AML-193 (cell line): ENCODE measurements around the gene HOXC5.
"Not testable (repeated sequence)": the region's sequence is repeated elsewhere in the genome, so short reads cannot be mapped to it uniquely, and the experiment has no call there.

Experiments
- DNase-seq, 2 experiments: peaks; one replicate each; lab custom pipeline; 2025; lab: John Stamatoyannopoulos, UW

The HOXC5 gene

GRCh38 chr12:54033980-54034784, 1.3 kb downstream of the HOXC5 start:
- DNase-seq: no peak

- DNase-seq: no peak
These were observed 2.0 kb downstream of the HOXC5 start for GRCh38 chr12:54034785-54035310.

GRCh38 chr12:54035568-54036264, 2.9 kb downstream of the HOXC5 start:
- no peak for DNase-seq

- DNase-seq: peak in 1 of 2 experiments; percentile 13
These were observed 3.9 kb downstream of the HOXC5 start for GRCh38 chr12:54036620-54037359.

- no peak for DNase-seq
These were observed 4.8 kb downstream of the HOXC5 start for GRCh38 chr12:54037360-54038283.

GRCh38 chr12:54038284-54038870, 5.5 kb downstream of the HOXC5 start:
- DNase-seq: no peak

GRCh38 chr12:54038871-54039414, 6.1 kb downstream of the HOXC5 start:
- DNase-seq: no peak

GRCh38 chr12:54039417-54040147, 6.7 kb downstream of the HOXC5 start:
- no peak for DNase-seq

GRCh38 chr12:54040148-54040494, 7.3 kb downstream of the HOXC5 start:
- DNase-seq: no peak

GRCh38 chr12:54040648-54041047, 7.8 kb downstream of the HOXC5 start:
- DNase-seq: no peak

- no peak for DNase-seq
These were observed 8.3 kb downstream of the HOXC5 start for GRCh38 chr12:54041097-54041690.

- not testable (repeated sequence) for DNase-seq
These were observed 9.2 kb downstream of the HOXC5 start for GRCh38 chr12:54042033-54042432.

- no peak for DNase-seq
These were observed 10.4 kb downstream of the HOXC5 start for GRCh38 chr12:54042970-54043853.

GRCh38 chr12:54044425-54045103, 11.7 kb downstream of the HOXC5 start:
- DNase-seq: no peak

- no peak for DNase-seq
These were observed 12.6 kb downstream of the HOXC5 start for GRCh38 chr12:54045401-54045800.

- no peak for DNase-seq
These were observed 13.1 kb downstream of the HOXC5 start for GRCh38 chr12:54045868-54046521.

GRCh38 chr12:54046809-54047159, 13.9 kb downstream of the HOXC5 start:
- DNase-seq: no peak
